Measurements from ENCODE around the gene VAC14.
"Not testable (repeated sequence)": the region's sequence is repeated elsewhere in the genome, so short reads cannot be mapped to it uniquely, and the experiment has no call there.

Gene VAC14

DNA sequence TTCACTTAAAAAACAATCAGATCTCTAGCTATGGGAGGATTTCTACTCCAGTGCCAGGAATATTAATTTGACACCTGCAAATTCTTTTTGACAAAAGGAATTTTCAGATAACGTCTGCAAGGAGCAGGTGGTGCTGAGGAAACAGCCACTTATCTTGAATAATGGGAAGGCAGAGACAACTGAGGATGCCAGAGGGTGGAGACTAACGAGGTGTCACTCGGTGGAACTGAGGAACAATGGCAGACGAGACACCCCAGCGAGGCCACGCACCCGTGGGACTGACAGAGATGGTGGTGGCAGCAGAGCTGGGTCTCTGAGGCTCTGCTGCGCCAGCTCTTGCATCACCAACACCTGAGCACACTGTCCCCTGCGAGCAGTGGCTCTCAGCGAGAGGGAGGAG, 42.2 kb downstream of the VAC14 start:
- DNase-seq = no peak

DNA sequence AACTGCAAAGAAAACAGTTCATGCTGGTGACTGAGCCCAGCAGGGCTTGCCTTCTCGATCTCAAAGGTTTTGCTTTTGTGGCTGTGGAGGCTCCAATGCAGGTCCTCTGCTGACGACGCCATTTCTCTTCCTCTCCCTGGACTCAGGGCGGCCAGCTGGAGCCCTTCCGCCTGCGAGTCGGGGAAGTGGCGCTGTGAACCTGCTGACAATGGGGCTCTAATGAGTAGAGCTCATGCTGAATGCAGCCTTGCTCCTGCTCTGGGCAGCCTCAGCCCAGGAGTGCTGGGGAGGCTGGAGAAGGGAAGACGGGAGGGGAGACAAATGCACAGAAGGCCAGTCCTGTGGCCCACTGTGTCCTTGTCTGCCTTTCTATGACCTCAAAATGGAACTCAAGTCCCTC, 43.8 kb downstream of the VAC14 start:
- DNase-seq = no peak

DNA sequence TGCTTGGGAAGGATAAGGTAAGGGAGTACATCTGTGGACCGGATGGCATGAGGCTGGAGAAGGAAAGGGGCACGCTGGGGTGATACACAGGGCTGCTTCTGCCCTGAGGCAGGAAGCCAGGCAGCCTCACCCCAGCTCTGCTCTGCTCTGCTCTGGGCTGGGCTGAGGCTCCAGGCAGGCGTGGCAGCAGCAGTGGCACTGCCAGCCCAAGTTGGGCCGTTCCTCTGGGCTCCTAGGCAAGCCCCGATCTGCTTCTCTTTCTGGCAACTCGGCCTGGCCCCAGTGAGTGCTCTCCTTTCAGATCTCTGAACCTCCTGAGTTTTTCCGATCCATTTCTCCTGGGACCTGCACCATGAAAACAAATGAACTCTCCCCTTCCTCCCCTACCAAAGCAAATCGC, 44.9 kb downstream of the VAC14 start:
- DNase-seq = no peak

DNA sequence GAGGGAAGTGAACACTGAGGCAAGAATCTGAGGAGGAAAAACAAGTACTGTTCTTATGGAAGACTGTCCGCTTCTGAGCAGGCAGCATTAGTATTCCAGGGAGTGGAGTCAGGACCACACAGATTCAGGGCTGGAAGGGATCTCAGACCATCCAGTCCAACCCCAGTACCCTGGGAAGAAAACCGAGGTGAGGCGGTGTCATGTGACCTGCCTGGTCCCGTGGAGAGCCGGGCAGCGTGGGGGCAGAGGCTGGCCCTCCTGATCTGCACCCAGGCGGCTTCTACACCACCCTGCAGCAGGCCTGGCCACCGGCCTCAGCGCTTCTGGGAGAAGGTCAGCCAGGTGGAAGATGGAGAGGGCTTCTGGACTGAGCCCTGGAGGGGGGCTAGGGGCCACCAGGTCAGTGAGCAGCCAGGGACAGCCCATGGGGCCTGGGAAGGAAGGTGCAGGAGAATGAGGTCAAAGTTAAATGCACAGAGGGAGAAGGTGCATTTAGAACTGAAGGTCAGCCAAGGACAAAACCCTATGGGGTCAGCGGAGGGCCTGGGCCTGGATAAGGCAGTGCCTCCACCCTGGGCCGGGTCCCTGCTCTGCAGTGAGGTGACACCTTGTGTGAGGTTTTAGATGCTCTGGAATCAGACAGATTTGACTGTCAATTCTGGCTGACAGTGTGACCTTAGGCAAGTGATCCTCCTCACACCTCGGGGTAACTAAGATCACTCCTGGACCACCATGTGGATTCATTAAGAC, 45.9 kb downstream of the VAC14 start:
- DNase-seq = no peak

DNA sequence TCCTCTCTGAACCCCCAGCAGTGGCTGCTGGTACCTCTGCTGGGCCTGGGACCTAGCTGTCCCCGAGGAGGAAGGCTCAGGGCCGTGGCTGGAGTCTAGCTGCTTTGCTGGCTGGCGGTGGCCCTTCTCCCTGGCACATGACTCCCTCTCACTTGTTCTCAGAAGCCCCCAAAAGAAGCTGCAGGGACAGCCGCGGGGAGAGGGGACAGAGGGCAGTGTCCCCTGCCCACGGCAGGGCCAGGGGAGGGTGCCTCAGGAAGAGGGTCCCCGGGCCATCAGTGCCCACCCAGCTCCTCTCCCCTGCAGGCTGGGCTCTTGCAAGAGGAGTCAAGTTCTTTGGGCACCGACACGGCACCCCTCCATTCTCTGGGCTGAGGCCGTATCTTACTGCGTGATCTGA, 46.6 kb downstream of the VAC14 start:
- DNase-seq = no peak

DNA sequence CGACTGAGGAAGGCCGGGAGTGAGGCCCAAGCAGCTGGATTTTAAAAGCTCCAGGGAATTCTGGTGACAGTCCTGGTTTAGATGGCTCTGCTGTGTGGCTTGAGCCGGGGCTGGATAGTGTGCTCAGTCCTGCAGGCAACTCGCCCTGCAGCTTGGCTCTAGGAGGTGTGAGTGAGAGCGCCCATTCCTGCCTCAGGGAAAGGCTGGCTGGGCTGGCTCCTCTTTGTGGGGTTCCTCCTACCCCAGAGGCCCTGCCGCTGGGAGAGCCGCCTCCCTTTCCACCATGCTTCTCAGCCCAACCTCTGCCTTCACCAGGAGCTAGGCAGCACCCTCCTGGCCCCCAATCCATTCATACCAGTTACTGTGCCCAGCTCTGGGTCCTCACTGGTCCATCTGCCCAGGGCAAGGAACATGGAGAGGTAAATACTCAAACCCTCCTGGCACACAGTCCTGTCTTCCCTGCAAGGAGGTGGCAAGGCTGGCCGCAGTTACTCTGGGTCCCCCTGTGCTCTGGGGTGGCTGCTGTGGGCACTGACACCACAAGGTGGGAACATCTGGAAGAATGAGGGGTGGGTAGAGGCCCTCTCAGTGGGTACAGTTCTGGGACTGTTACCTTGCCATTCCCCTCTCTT, 47.1 kb downstream of the VAC14 start:
- DNase-seq = no peak

DNA sequence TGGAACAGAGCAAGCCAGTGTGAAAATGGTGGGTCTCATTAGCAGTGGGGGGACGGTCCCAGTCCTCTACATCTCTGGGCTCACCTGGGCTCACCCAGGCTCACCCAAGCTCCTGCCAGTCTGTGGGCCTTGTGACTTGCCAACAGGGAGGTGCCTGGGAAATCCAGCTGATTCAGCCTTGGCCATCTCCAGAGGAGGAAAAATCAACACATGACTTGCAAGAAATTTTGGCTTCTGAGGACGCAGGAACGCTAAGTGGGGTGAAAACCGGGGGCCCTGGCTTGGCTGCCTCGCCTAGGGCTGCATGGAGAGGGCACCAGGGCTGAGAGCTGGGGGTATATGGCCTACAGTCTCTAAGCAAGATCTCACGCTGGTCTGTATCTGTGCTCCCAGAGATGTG, 47.7 kb downstream of the VAC14 start:
- no peak for DNase-seq

DNA sequence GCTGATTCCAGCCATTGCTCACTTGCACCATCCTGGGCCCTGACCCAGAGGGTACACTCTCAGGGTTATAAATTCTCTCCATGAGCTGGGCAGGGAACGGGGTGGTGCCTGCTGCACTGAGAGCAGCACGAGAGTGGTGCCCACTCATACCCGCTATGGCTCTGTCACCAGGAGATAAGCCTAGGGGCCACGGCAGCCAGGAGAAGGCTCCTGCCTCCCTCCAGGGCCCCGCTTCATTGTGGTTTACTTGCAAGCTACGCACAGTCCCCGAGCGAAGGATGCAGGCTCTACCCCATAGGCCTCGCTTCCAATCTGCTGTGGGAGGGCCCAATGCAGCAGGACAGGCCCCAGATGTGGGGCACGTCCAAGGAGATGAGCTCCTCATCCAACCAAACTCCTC, 48.5 kb downstream of the VAC14 start:
- no peak for DNase-seq

DNA sequence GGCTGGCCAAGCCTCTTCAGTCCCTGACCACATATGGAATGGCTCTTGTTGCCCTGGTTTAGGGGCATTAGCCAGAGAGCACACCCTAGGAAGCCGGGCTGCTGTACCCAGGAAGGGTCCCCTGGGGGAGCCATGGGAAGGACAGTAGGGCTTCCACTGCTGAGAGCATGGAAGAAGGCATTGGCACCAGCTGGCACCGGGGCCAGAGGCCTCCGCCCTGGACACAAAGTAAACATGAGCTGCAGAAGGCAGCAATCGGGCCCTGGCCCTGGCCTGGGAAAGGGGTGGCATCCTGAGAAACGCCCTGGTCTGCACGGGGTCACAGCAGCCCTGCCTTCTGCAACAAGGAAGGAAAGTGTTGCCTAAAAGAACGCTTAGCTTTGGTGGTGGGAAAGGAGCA, 49.4 kb downstream of the VAC14 start:
- DNase-seq = no peak

DNA sequence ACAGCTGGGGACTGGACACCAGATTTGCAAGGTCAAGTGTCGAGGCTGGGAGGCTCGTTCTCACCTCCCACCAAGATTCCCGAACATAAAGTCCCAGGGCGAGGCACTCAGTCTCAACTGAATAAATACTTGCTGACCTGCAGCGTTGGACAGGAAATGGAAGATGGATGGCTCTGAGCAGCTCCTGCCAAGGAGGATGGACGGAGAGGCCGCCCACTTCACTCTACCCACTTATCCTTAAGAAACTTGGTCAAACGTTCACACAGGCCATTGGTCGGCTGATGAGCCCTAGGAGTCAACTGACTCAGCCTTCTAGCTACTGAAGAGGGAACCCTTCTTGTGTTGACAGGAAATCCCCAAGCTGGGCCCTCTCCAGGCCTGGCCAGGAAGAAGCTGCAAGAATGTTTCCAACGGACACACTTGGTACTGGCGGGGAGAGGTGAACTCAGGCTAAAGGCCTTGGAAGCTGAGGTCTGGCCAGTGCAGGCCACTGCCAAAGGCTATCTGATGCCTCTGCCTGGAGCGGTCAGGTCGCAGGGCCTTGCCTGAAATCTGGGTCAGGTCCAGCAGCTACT, 50.0 kb downstream of the VAC14 start:
- peak; percentile 100 for DNase-seq

DNA sequence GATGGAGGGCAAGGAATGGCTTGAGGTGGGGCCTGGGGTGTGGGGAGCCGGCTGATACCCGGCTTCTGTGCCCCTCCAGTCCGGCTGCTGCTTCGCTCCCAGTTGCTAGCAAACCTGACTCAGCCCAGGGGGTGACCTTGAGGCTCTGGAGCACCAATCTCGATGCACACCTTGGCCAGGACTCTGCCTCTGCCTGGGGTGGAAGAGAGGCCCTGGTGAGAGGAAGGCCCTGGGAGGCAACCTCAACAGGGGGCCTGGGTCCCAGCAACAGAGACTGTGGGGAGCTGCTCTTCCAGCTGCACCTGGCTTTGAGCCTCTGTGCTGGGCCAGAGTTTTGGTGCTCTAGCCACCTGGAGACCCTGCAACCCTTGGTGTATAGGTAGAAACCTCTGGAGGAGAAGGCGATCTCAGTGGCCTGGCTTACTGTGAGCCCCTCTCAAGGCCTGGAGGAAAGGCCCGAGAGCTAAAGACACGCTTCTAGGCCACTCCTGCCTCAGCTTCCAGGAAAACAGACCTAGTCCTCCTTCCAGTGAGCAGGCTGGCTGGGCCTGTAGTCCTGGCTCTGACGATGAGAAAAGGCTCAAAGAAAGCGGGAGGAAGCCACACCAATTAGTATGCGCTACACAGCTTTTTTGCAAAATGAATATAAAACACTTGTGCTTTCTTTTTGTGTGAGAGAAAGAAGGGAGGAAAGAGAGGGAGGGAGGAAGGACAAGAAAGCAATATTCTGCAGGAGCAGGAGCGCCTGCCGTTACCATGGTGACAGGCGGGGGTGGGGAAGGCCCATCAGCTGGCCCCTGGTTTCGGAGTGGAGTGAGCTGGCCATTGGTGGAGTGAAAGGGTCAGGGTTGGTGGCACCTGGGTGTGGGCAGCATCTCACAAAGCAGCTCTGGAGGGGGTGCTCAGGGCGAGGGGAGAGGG, 51.0 kb downstream of the VAC14 start:
- DNase-seq = no peak

DNA sequence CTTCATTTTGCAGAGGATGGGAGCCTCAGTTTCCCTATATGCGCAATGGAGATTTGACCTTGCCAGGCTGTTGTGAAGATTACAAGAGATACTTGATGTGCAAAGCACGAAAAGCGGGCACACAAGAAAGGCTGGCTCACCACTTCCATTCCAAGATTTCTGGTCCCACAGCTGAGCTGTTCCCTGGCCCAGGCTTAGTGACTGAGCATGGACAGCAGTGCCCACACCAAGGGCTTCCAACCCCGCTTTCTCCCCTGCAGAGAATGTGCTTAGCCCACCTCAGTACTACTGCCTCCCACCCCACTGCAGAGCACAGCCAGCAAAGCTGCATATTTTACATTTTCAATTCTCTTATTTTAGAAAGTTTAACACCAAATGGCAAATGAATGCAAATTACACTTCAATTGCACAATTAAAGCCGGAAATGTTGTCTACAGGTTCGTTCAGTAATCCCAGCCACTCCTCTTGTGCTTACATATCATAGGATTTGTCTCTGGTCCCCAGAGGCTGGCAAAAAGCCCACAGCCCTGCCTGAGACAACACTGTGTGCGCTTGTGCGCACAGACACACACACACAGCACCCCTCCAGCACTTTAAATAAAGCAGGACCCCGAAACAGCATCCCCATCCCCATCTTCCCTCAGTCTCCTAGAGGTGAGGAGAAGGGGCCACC, 51.8 kb downstream of the VAC14 start:
- no peak for DNase-seq

DNA sequence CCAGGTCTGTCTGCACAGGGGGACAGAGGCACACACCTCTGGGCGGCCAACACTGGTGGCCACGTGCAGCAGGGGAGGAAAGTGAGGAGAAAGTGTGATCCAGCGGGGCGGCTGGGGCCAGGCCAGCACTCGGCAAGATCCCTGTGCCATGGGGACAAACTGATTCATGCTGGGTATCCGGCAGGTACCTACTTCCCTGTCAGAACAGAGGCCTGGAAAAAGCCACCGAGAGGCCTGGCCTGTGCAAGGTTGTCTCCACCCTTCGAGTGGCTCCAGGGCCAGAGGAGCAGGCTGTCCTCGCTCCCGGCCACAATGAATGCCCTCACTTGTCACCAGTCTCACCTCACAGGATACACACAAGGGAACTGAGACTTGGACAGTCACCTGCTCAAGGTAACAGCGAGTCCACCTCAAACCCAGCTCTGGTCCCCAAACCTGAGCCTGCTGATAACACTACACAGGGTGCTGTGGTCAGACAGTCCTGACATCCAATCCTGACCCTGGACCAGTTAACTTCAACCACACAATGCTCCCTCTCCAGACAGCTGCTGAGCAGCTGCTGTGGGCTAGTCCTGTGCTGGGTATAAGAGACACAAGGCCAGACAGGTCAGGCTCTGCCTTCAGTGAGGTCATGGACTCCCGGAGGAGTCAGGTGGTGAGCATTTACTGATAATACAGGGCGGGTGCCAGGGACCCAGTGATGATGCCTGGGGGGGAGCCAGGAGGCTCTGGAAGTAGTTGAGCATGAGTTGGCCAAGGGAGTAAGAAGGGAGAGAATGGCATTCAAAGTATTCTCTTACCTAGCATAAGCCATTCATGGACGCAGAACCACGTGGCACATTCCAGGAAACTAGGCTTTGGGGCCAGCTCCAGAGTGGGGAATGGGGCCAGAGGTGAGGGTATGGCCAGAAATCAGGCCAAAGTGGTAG, 53.0 kb downstream of the VAC14 start:
- DNase-seq = peak; percentile 72

DNA sequence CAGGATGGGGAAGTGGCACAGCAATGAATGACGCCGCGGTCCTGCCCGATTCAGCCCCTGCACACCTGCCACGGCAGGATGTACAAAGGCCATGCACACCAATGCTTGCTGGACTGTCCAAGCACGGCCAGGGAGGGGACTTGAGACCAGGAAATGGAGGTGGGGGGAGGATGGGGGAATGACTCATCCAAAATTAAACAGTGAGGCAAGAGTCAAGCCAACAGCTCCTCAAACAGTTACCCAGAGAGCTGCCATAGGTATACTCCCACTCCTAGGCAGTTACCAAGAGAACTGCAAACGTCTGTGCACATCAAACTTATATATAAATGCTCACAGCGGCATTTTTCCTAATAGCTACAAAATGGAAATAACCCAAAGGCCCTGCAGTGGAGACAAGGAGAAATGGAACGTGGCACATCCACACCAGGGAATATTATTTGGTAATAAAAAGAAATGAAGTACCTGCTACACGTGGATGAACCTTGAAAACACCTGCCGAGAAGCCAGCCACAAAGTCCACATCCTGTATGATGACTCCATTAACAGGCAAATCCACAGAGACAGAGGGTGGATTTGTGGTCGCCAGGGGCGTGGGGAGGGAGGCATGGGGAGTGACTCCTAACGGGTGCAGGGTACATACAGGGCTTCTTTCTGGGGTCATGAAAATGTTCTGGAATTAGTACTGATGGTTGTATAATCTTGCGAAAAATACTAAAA, 54.1 kb downstream of the VAC14 start:
- DNase-seq = peak; percentile 88

DNA sequence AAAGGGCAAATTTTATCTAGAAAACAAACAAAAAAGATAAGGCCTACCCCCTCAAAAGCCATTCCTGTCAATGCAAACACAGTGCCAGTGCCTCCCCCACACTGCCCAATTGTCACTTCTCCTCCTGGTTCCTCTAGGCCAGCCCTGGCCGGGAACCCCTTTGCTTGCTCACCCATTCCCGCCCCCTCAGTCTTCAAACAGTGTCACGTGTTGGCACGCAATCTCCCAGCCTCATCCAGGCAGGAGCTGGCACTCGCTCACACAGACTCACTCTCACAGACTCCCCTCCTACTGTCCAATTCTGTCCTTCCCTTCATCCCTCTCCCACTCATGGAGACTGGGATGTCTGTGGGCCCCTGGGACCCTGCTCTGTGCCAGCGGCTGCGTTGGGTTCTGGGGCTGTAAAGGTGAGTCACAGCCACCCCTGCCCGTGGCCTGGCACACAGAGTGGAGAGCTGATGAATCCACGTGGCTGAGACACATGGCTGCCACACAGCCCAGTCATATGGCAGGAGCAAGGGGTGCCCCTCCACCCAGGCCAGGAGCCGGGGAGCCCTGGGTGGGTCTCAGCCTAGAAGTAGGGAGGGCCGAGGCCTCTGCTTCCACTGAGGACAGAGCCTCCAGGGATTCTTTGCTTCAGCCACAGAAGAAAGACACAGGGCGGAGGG, 54.8 kb downstream of the VAC14 start:
- DNase-seq = peak; percentile 70

DNA sequence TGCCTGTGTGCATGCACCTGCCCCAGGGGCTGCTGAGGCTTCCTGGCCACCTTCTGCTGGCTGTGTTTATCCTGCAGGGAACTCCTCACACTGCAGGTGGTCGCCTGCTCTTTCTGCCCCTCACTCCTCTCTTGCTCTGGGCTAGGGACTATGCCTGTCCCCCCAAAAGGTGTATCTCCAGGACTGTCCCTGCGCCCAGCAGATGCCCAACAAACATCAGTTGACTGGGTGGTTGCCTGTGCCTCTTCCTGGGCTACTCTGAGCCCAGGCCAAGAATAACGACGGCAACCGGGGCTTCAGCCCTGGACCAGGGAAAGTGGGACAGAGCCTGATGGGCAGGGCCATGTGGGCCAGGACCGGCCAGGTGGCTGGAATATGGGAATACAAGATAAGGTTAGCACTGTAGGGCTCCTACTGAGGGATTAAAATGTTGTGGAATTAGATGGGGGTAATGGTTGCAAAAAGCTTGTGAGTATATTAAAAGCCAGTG, 55.4 kb downstream of the VAC14 start:
- no peak for DNase-seq

DNA sequence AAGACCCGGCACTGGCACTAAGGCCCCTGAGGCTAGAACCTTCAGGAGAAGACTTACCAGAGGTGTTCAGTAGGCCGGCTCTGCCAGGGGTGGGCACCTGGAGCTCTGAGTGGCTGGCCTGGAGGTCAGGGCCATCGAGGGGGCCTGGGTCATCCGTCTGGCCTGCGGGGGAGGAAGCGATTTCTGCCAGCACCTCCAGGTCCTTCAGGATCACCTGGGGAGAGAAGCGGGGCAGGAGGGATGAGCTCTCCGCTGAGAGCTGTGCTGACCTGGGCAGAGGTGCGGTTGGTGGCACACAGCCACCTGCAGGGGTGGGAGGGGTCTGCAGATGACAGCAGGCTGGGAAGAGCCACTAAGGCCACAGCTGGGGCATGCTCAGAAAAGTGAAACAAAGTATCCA, 56.6 kb downstream of the VAC14 start:
- DNase-seq = no peak

DNA sequence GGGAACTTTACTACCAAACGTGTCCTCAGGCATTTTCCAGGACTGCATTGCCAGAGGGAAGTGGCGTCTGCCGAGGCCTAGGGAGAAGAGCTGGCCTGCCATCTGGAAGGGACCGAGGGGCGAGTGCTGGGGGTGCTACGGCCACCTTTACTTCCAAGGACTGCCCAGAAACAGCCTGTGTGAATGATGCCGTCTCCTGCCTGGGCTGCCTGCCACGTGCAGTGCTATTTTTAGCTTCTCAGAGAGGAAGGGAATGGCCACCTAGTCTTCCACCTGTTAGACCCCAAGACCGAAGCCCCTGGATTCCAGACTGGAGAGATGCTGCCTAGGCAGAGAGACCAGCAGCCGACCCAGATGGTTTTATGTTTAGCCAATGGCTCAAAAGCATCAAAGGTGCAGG, 57.2 kb downstream of the VAC14 start:
- DNase-seq = no peak

DNA sequence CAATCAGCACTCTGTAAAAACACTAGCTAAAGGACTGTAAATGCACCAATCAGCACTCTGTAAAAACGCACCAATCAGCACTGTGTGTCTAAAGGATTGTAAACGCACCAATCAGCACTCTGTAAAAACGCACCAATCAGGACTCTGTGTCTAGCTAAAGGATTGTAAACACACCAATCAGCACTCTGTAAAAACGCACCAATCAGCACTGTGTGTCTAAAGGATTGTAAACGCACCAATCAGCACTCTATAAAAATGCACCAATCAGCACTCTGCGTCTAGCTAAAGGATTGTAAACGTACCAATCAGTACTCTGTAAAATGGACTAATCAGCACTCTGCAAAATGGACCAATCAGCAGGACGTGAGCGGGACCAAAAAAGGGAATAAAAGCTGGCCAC, 58.0 kb downstream of the VAC14 start:
- DNase-seq = not testable (repeated sequence)

DNA sequence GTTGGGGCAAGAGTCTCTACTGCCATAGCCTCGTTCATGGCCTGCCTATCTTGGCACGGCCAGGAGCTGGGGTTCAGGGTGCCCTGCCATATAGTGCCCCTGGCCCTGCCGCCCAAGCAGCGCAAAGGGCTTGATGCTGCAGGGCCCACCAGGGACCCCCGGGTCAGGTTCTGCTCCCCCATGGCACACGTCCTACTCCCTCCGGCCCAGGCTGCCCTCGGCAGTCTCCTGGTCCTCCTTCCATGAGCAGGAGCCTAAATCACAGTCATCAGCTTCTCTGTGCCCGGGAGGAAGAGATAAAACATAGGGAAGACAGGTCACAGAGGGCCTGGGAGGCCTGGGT, 59.2 kb downstream of the VAC14 start:
- DNase-seq = no peak

Data from HCEC 1CT (cell line).